Measurements from ENCODE around the gene COL24A1.

Gene COL24A1

GRCh38 chr1:86154571-86155050 is 2.0 kb downstream of the COL24A1 start:
- in situ Hi-C loops (cut with MboI; ENCODE audit: low pct_unique_long_range_greater_than_20kb, low sequenced_read_pairs, unreplicated experiment): no loop called here
- no peak for DNase-seq (ENCODE audit: low spot score)
- no peak for TF ChIP-seq CTCF (IDR thresholded peaks at IDR 0.05; ENCODE audit: extremely low read depth, insufficient read depth, missing control alignments)

DNA sequence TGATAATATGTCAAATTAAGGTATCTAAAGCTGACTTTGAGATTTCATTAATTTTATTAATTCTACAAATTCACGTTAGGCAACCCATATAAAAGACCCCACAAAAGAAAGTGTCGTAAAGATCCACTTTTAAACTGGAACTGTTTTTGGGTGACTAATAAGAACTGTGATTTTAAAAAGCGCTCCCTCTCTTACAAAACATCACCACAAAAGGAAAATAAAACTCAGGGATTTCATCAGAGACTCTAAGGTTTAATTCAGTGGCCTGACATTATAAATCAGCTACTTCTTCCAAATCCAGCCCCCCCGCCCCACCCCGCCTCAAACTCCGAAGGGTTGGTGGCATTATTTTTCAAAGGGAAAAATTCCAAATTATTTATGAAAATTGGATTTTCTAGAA is 2.7 kb downstream of the COL24A1 start:
- in situ Hi-C loops (cut with MboI; ENCODE audit: low pct_unique_long_range_greater_than_20kb, low sequenced_read_pairs, unreplicated experiment): no loop called here
- no peak for TF ChIP-seq CTCF (IDR thresholded peaks at IDR 0.05; ENCODE audit: extremely low read depth, insufficient read depth, missing control alignments)
- DNase-seq (ENCODE audit: low spot score): no peak

- in situ Hi-C loops (cut with MboI; ENCODE audit: low pct_unique_long_range_greater_than_20kb, low sequenced_read_pairs, unreplicated experiment): no loop called here
- no peak for DNase-seq (ENCODE audit: low spot score)
- TF ChIP-seq CTCF (IDR thresholded peaks at IDR 0.05; ENCODE audit: extremely low read depth, insufficient read depth, missing control alignments): no peak
Observed at GRCh38 chr1:86152887-86153286, 3.7 kb downstream of the COL24A1 start.

GRCh38 chr1:86151427-86151826 is 5.1 kb downstream of the COL24A1 start:
- TF ChIP-seq CTCF (IDR thresholded peaks at IDR 0.05; ENCODE audit: extremely low read depth, insufficient read depth, missing control alignments): no peak
- DNase-seq (ENCODE audit: low spot score): no peak
- in situ Hi-C loops (cut with MboI; ENCODE audit: low pct_unique_long_range_greater_than_20kb, low sequenced_read_pairs, unreplicated experiment): no loop called here

GRCh38 chr1:86150553-86151055 is 6.0 kb downstream of the COL24A1 start:
- no peak for DNase-seq (ENCODE audit: low spot score)
- in situ Hi-C loops (cut with MboI; ENCODE audit: low pct_unique_long_range_greater_than_20kb, low sequenced_read_pairs, unreplicated experiment): no loop called here
- TF ChIP-seq CTCF (IDR thresholded peaks at IDR 0.05; ENCODE audit: extremely low read depth, insufficient read depth, missing control alignments): no peak

DNA sequence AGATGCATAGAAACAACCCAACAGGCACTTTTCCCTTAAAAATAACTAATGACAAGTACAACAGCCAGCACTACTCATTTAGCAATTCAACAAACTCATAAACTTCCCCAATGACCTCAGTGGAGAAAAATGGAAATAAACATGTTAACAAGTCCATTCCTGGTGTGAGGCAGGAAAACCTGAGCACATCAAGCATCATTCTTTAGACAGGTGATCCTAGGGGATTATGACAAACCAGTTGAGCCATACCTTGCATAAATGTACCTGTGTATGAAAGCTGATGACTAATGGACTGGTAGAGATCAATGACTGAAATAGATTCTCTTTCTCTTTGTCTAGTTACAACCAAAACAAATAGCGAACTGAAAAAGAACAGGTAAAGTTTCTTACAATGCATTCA is 7.0 kb downstream of the COL24A1 start:
- in situ Hi-C loops (cut with MboI; ENCODE audit: low pct_unique_long_range_greater_than_20kb, low sequenced_read_pairs, unreplicated experiment): no loop called here
- TF ChIP-seq CTCF (IDR thresholded peaks at IDR 0.05; ENCODE audit: extremely low read depth, insufficient read depth, missing control alignments): no peak
- DNase-seq (ENCODE audit: low spot score): no peak

- in situ Hi-C loops (cut with MboI; ENCODE audit: low pct_unique_long_range_greater_than_20kb, low sequenced_read_pairs, unreplicated experiment): no loop called here
- no peak for TF ChIP-seq CTCF (IDR thresholded peaks at IDR 0.05; ENCODE audit: extremely low read depth, insufficient read depth, missing control alignments)
- no peak for DNase-seq (ENCODE audit: low spot score)
Observed at GRCh38 chr1:86147755-86148154, 8.8 kb downstream of the COL24A1 start.

Measured in GM13977 (cell line).